CD4-positive, alpha-beta T cell (primary cell): ENCODE results near the gene NIT1. TPM values are rescaled to one million over a fixed set of nuclear protein-coding genes. Genes with fewer than 3 reads are reported as not detected.

Experiments
- ATAC-seq: fragments of 200-7000 bp; cut with Tn5 transposase; one replicate; pipeline ENCODE4 v1.10.0; 2022; ENCODE audit warnings: mild to moderate bottlenecking; ENCODE audit not compliant: poor library complexity
- CTCF ChIA-PET: fragments of 350-600 bp; sonication (Branson Sonifier 250); formaldehyde crosslinking; loops from one replicate; lab custom pipeline; 2021; ENCODE audit warnings: antibody characterized with exemption, inconsistent platforms; lab: Charles Lee
- POLR2A ChIA-PET: fragments of 350-600 bp; sonication (Branson Sonifier 250); formaldehyde crosslinking; loops from one replicate; lab custom pipeline; 2021; ENCODE audit warnings: antibody characterized with exemption, inconsistent platforms; lab: Charles Lee
- DNase-seq, 14 experiments: peaks; one replicate each; pipeline ENCODE4 v3.0.0-alpha.2; 2013 to 2020; ENCODE audit warnings: mixed read lengths in 2 of 14
- H3K27ac ChIP-seq, 2 donors: one replicate each; pipeline versions ENCODE4 v1.5.1 to v1.7.0; 2013; ENCODE audit warnings: low read length in 2 of 2, low read depth in 1 of 2, mild to moderate bottlenecking in 1 of 2
- H3K27me3 ChIP-seq, 2 experiments: 1 replicate in 1 of 2; 2 replicates in 1 of 2; pipeline versions ENCODE4 v1.6.1 to v1.7.0; 2013; ENCODE audit warnings: low read length in 2 of 2, control low read depth in 1 of 2, mild to moderate bottlenecking in 1 of 2, moderate library complexity in 1 of 2; ENCODE audit not compliant: insufficient read depth in 2 of 2, control insufficient read depth in 1 of 2
- H3K36me3 ChIP-seq: one replicate; pipeline ENCODE4 v1.6.1; 2013; ENCODE audit warnings: low read length, control low read depth; ENCODE audit not compliant: insufficient read depth
- H3K4me1 ChIP-seq: one replicate; pipeline ENCODE4 v1.6.1; 2013; ENCODE audit warnings: low read length, control low read depth; ENCODE audit not compliant: insufficient read depth
- H3K4me3 ChIP-seq: one replicate; pipeline ENCODE4 v1.5.1; 2013; ENCODE audit warnings: mild to moderate bottlenecking, low read length, moderate library complexity
- H3K9me3 ChIP-seq, 2 experiments: 1 replicate in 1 of 2; 2 replicates in 1 of 2; pipeline versions ENCODE4 v1.6.1 to v1.7.0; 2013; ENCODE audit warnings: low read length in 2 of 2, mild to moderate bottlenecking in 2 of 2, control low read depth in 1 of 2, moderate library complexity in 1 of 2; ENCODE audit not compliant: control insufficient read depth in 1 of 2, insufficient read depth in 1 of 2
- H3K27ac Mint-ChIP-seq: one replicate; pipeline ENCODE4 v1.8.0; 2020; ENCODE audit warnings: mixed read lengths
- H3K27me3 Mint-ChIP-seq: one replicate; pipeline ENCODE4 v1.8.0; 2021; ENCODE audit warnings: mixed read lengths
- H3K36me3 Mint-ChIP-seq: one replicate; pipeline ENCODE4 v1.8.0; 2021; ENCODE audit warnings: low read depth, mixed read lengths
- H3K4me1 Mint-ChIP-seq: one replicate; pipeline ENCODE4 v1.8.0; 2021; ENCODE audit warnings: low read depth, mixed read lengths
- H3K4me3 Mint-ChIP-seq: one replicate; pipeline ENCODE4 v1.8.0; 2020; ENCODE audit warnings: mild to moderate bottlenecking, mixed read lengths
- H3K9me3 Mint-ChIP-seq: one replicate; pipeline ENCODE4 v1.8.0; 2020; ENCODE audit warnings: mixed read lengths
- CTCF ChIP-seq: fragments of 200-600 bp; IDR thresholded peaks from one replicate; pipeline ENCODE4 v1.8.0; 2022; ENCODE audit warnings: antibody characterized with exemption, mild to moderate bottlenecking
- intact Hi-C, 2 experiments: fragments of 100-400 bp; cut with DNase I in 1 of 2; cut with micrococcal nuclease in 1 of 2; formaldehyde crosslinking; loops; one replicate each; pipeline versions ENCODE4 v1.15.1 to v1.9.0; 2023 to 2025; cut with DNase I, micrococcal nuclease
- total RNA-seq, 174 experiments: library from RNA in 2 of 174; stranded (reverse) in 2 of 174; gene quantifications; one replicate each; pipeline ENCODE4 v1.2.3 and lab custom pipeline; 2021 to 2026

NIT1 gene
- total RNA-seq, 2 experiments from 2014 or later, result 15.9 to 18.0 TPM

GRCh38 chr1:161132410-161133219, 14.7 kb downstream of the NIT1 start, which contains the start of gene DEDD:
TSS of gene DEDD (minus strand) at chr1:161132667. CDS start at chr1:161124462, 8,205 bp downstream.
- peaks cover 41% of the 10 kb centered on the region for H3K4me1 Mint-ChIP-seq
- Histone ChIP-seq H3K36me3 (peaks cover 22% of the 10 kb centered on the region), H3K27me3 (no peaks in the 10 kb centered on the region), H3K9me3 (no peaks in the 10 kb centered on the region), H3K4me1 (peaks cover 46% of the 10 kb centered on the region), H3K4me3 (peak within 1 kb of the TSS; percentile 98), H3K27ac (peak within 1 kb of the TSS; percentile 79 to 94)
- intact Hi-C loops, result loop anchor here (1.0 to 10.0 kb wide), 5 partner anchors 13 to 848 kb away; partner anchors contain the start of genes PPOX (in 2 of the 2), UFC1 (in 2 of the 2), NIT1 (in 1 of the 2) and PEX19 (in 1 of the 2)
- H3K36me3 Mint-ChIP-seq, result peaks cover 39% of the 10 kb centered on the region
- POLR2A ChIA-PET, result interaction anchor here (0.6 to 3.4 kb wide), 26 partner anchors 9 to 295 kb away, joined by 3 to 37 read pairs (median 4); partner anchors contain the start of genes ARHGAP30, B4GALT3, F11R and KLHDC9
- no peak within 1 kb of the TSS for H3K4me3 Mint-ChIP-seq
- no peak for TF ChIP-seq CTCF
- no peak within 1 kb of the TSS for H3K27ac Mint-ChIP-seq
- no peaks in the 10 kb centered on the region for H3K9me3 Mint-ChIP-seq
- H3K27me3 Mint-ChIP-seq, result no peaks in the 10 kb centered on the region
- CTCF ChIA-PET, result interaction anchor here (0.6 to 2.0 kb wide), 6 partner anchors 15 to 70 kb away, joined by 3 to 8 read pairs (median 4); partner anchors contain the start of genes NDUFS2, NIT1, PFDN2 and PPOX
- ATAC-seq (peak; percentile 95), DNase-seq (peak; percentile 80 to 97 (median 86))

GRCh38 chr1:161133220-161133740, 15.4 kb downstream of the NIT1 start:
- H3K4me3 ChIP-seq, result peak overlapping the region; percentile 98
- ATAC-seq (peak; percentile 4), DNase-seq (no peak)
- TF ChIP-seq CTCF, result no peak
- intact Hi-C loops, result loop anchor here (5.0 to 10.0 kb wide), 2 partner anchors 34 to 848 kb away; partner anchors contain the start of genes PPOX (in 2 of the 2) and PEX19 (in 1 of the 2)
- Mint-ChIP-seq H3K4me3 (no peak overlapping the region), H3K36me3 (peaks cover 33% of the 10 kb centered on the region), H3K27me3 (no peaks in the 10 kb centered on the region), H3K27ac (no peak overlapping the region), H3K9me3 (no peaks in the 10 kb centered on the region), H3K4me1 (peaks cover 36% of the 10 kb centered on the region)
- CTCF ChIA-PET, result interaction anchor here (0.7 to 2.5 kb wide), 6 partner anchors 21 to 92 kb away, joined by 3 to 8 read pairs (median 4); partner anchors contain the start of genes NDUFS2, PPOX, TOMM40L and UFC1
- peaks cover 41% of the 10 kb centered on the region for H3K4me1 ChIP-seq
- POLR2A ChIA-PET, result interaction anchor here (0.6 to 3.4 kb wide), 25 partner anchors 8 to 296 kb away, joined by 3 to 37 read pairs (median 4); partner anchors contain the start of genes ARHGAP30, B4GALT3, F11R and KLHDC9
- peaks cover 15% of the 10 kb centered on the region for H3K36me3 ChIP-seq
- peak overlapping the region; percentile 79 to 94 for H3K27ac ChIP-seq
- H3K27me3 ChIP-seq, result no peaks in the 10 kb centered on the region
- H3K9me3 ChIP-seq, result no peaks in the 10 kb centered on the region

- intact Hi-C loops, result loop anchor here in 1 of 2 experiments (10.0 kb wide), 1 partner anchor 853 kb away; the partner anchor contains the start of gene PEX19
- no peaks in the 10 kb centered on the region for H3K9me3 Mint-ChIP-seq
- Histone ChIP-seq H3K9me3 (no peaks in the 10 kb centered on the region), H3K27ac (no peak overlapping the region), H3K4me3 (no peak overlapping the region), H3K27me3 (no peaks in the 10 kb centered on the region), H3K36me3 (no peaks in the 10 kb centered on the region), H3K4me1 (peaks cover 19% of the 10 kb centered on the region)
- CTCF ChIA-PET, result interaction anchor here (0.7 to 1.7 kb wide), 3 partner anchors 40 to 66 kb away, joined by 3 to 5 read pairs (median 3); no protein-coding TSS in a partner anchor
- POLR2A ChIA-PET, result interaction anchor here (1.0 to 3.3 kb wide), 3 partner anchors 10 to 20 kb away, joined by 4 to 11 read pairs (median 4); partner anchors contain the start of genes NIT1, PFDN2 and UFC1
- no peaks in the 10 kb centered on the region for H3K27me3 Mint-ChIP-seq
- no peak overlapping the region for H3K4me3 Mint-ChIP-seq
- H3K27ac Mint-ChIP-seq, result peak overlapping the region; percentile 50
- H3K4me1 Mint-ChIP-seq, result peaks cover 6% of the 10 kb centered on the region
- H3K36me3 Mint-ChIP-seq, result no peaks in the 10 kb centered on the region
- DNase-seq (no peak), ATAC-seq (no peak)
- TF ChIP-seq CTCF, result no peak
Observed at GRCh38 chr1:161137881-161138280, 20.0 kb downstream of the NIT1 start.
